Measurements from ENCODE around the gene RNASE7. TPM values are rescaled to one million over a fixed set of nuclear protein-coding genes. Genes with fewer than 3 reads are reported as not detected.

Gene RNASE7
- total RNA-seq, 1 experiment from 2014 or later = not detected

- no peak overlapping the region for H3K4me2 ChIP-seq (ENCODE audit: low read length)
- TF ChIP-seq CTCF (IDR thresholded peaks at IDR 0.05 in 2 of 3, conservative IDR thresholded peaks at IDR 0.05 in 1 of 3; ENCODE audit: borderline replicate concordance in 1 of 3, insufficient read depth in 1 of 3, low read depth in 2 of 3, low read length in 2 of 3) = peak; percentile 27 to 68 (median 65); a peak in 5 of 6 replicates
- TF ChIP-seq, protein P1, sequence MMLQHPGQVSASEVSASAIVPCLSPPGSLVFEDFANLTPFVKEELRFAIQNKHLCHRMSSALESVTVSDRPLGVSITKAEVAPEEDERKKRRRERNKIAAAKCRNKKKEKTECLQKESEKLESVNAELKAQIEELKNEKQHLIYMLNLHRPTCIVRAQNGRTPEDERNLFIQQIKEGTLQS (IDR thresholded peaks at IDR 0.05) = no peak
- no peak for TF ChIP-seq CBX3 (IDR thresholded peaks at IDR 0.05; ENCODE audit: low read depth)
- no peak for TF ChIP-seq FOSL1 (IDR thresholded peaks at IDR 0.05; ENCODE audit: low read depth)
- TF ChIP-seq EZH2phosphoT487 (IDR thresholded peaks at IDR 0.05; ENCODE audit: borderline replicate concordance) = no peak
- no peak overlapping the region for H3K4me3 ChIP-seq (replicated peaks in 1 of 2; ENCODE audit: low read depth in 1 of 2, low read length in 2 of 2)
- peaks cover 0 to 12% of the 10 kb centered on the region in 2 experiments; a peak in 3 of 4 replicates for H3K4me1 ChIP-seq (ENCODE audit: control insufficient read depth in 1 of 2, insufficient read depth in 2 of 2, low read length in 2 of 2)
- ChIA-PET POLR2A (interaction anchor here (1.5 kb wide), 1 partner anchor 76 kb away, joined by 4 read pairs; no protein-coding TSS in a partner anchor), CTCF (interaction anchor here (0.6 to 3.1 kb wide), 6 partner anchors 14 to 75 kb away, joined by 3 to 21 read pairs (median 10); partner anchors contain the start of gene ARHGEF40), RAD21 (ENCODE audit: low non-redundant PET in 1 of 2, low total read pairs in 2 of 2, uncharacterized antibody in 2 of 2, unreplicated experiment in 2 of 2) (interaction anchor here (0.5 to 0.7 kb wide), 2 partner anchors 19 to 23 kb away, joined by 3 read pairs; no protein-coding TSS in a partner anchor)
- H2AFZ ChIP-seq (ENCODE audit: low read depth, low read length, poor library complexity, severe bottlenecking) = no peak overlapping the region
- H4K20me1 ChIP-seq (ENCODE audit: insufficient read depth) = no peaks in the 10 kb centered on the region
- intact Hi-C loops (cut with micrococcal nuclease) = no loop called here
- BruUV-seq (replicated peaks) = no TSS peak
- no peaks in the 10 kb centered on the region for H3K9me2 ChIP-seq (ENCODE audit: insufficient read depth)
- no peak overlapping the region for H3K27ac ChIP-seq (ENCODE audit: low read depth, low read length)
- ATAC-seq (peak; percentile 44; the same call in 1 of the 2 replicates), DNase-seq (ENCODE audit: low read depth, low spot score) (no peak)
- H3K9me3 ChIP-seq (ENCODE audit: control insufficient read depth in 1 of 2, insufficient read depth in 1 of 2, low read depth in 1 of 2, low read length in 2 of 2) = no peaks in the 10 kb centered on the region
- H3K79me2 ChIP-seq (ENCODE audit: insufficient read depth, low read length) = no peaks in the 10 kb centered on the region
- no peak overlapping the region for H3K9ac ChIP-seq (ENCODE audit: low read length)
- H3K36me3 ChIP-seq (ENCODE audit: control insufficient read depth in 1 of 2, insufficient read depth in 2 of 2, low read length in 2 of 2) = no peaks in the 10 kb centered on the region; a peak in 2 of 4 replicates
- H3K27me3 ChIP-seq (ENCODE audit: insufficient read depth, low read length) = no peaks in the 10 kb centered on the region
These were observed 48.2 kb downstream of the RNASE7 start for GRCh38 chr14:21090194-21090939.
